Adipocyte (in vitro differentiated cells): Measurements from ENCODE around the gene C20orf144.

Experiments used
- DNase-seq: peaks from one replicate; pipeline ENCODE4 v3.0.0-alpha.2; 2015; ENCODE audit warnings: low read depth
- H3K27me3 ChIP-seq: replicated peaks from 2 replicates; pipeline ENCODE4 v1.7.0; 2013; ENCODE audit warnings: mild to moderate bottlenecking, low read length, moderate library complexity; ENCODE audit not compliant: control insufficient read depth, insufficient read depth
- H3K36me3 ChIP-seq: 2 replicates; pipeline ENCODE4 v1.7.0; 2013; ENCODE audit warnings: low read length, mild to moderate bottlenecking, moderate library complexity; ENCODE audit not compliant: control insufficient read depth, insufficient read depth, severe bottlenecking
- H3K4me1 ChIP-seq: 2 replicates; pipeline ENCODE4 v1.7.0; 2013; ENCODE audit warnings: mild to moderate bottlenecking, low read length, moderate library complexity; ENCODE audit not compliant: control insufficient read depth, insufficient read depth
- H3K4me3 ChIP-seq: 2 replicates; pipeline ENCODE4 v1.7.0; 2013; ENCODE audit warnings: mild to moderate bottlenecking, low read length, moderate library complexity
- H3K9ac ChIP-seq: 2 replicates; pipeline ENCODE4 v1.7.0; 2013; ENCODE audit warnings: mild to moderate bottlenecking, low read length, moderate library complexity
- H3K9me3 ChIP-seq: 2 replicates; pipeline ENCODE4 v1.7.0; 2013; ENCODE audit warnings: mild to moderate bottlenecking, low read length, moderate library complexity; ENCODE audit not compliant: control insufficient read depth

Gene C20orf144

GRCh38 chr20:33667676-33668465, 5.7 kb downstream of the C20orf144 start:
- peaks cover 30% of the 10 kb centered on the region for H3K36me3 ChIP-seq
- peak overlapping the region; percentile 73 for H3K9ac ChIP-seq
- DNase-seq: peak; percentile 92
- H3K9me3 ChIP-seq: no peaks in the 10 kb centered on the region
- peaks cover 45% of the 10 kb centered on the region for H3K4me1 ChIP-seq
- no peaks in the 10 kb centered on the region for H3K27me3 ChIP-seq
- peak overlapping the region; percentile 65 for H3K4me3 ChIP-seq

GRCh38 chr20:33668466-33669155, 6.5 kb downstream of the C20orf144 start:
- H3K27me3 ChIP-seq: no peaks in the 10 kb centered on the region
- H3K9me3 ChIP-seq: no peaks in the 10 kb centered on the region
- peak overlapping the region; percentile 73 for H3K9ac ChIP-seq
- DNase-seq: no peak
- H3K36me3 ChIP-seq: peaks cover 30% of the 10 kb centered on the region
- peak overlapping the region; percentile 65 for H3K4me3 ChIP-seq
- H3K4me1 ChIP-seq: peaks cover 49% of the 10 kb centered on the region

GRCh38 chr20:33669224-33669623, 7.1 kb downstream of the C20orf144 start:
- Histone ChIP-seq H3K4me3 (no peak overlapping the region), H3K9me3 (no peaks in the 10 kb centered on the region), H3K4me1 (peaks cover 43% of the 10 kb centered on the region), H3K27me3 (no peaks in the 10 kb centered on the region), H3K9ac (no peak overlapping the region), H3K36me3 (peaks cover 30% of the 10 kb centered on the region)
- DNase-seq: no peak

- H3K4me3 ChIP-seq: no peak overlapping the region
- no peaks in the 10 kb centered on the region for H3K27me3 ChIP-seq
- H3K9ac ChIP-seq: no peak overlapping the region
- no peaks in the 10 kb centered on the region for H3K9me3 ChIP-seq
- H3K4me1 ChIP-seq: peaks cover 46% of the 10 kb centered on the region
- no peak for DNase-seq
- H3K36me3 ChIP-seq: peaks cover 30% of the 10 kb centered on the region
Observed at GRCh38 chr20:33669873-33670640, 7.9 kb downstream of the C20orf144 start.

GRCh38 chr20:33670715-33671499, 8.8 kb downstream of the C20orf144 start:
- Histone ChIP-seq H3K36me3 (peaks cover 30% of the 10 kb centered on the region), H3K27me3 (no peaks in the 10 kb centered on the region), H3K4me3 (no peak overlapping the region), H3K9ac (no peak overlapping the region), H3K9me3 (no peaks in the 10 kb centered on the region), H3K4me1 (peaks cover 55% of the 10 kb centered on the region)
- DNase-seq: no peak

GRCh38 chr20:33671573-33672288, 9.6 kb downstream of the C20orf144 start:
- Histone ChIP-seq H3K27me3 (no peaks in the 10 kb centered on the region), H3K4me1 (peaks cover 57% of the 10 kb centered on the region), H3K9ac (peak overlapping the region; percentile 93), H3K4me3 (peak overlapping the region; percentile 89), H3K9me3 (no peaks in the 10 kb centered on the region), H3K36me3 (peaks cover 30% of the 10 kb centered on the region)
- no peak for DNase-seq

GRCh38 chr20:33672426-33673113, 10.4 kb downstream of the C20orf144 start:
- H3K4me3 ChIP-seq: peak overlapping the region; percentile 89
- peak overlapping the region; percentile 93 for H3K9ac ChIP-seq
- H3K9me3 ChIP-seq: no peaks in the 10 kb centered on the region
- DNase-seq: no peak
- H3K4me1 ChIP-seq: peaks cover 58% of the 10 kb centered on the region
- H3K36me3 ChIP-seq: peaks cover 30% of the 10 kb centered on the region
- H3K27me3 ChIP-seq: no peaks in the 10 kb centered on the region

GRCh38 chr20:33673114-33673409, 10.9 kb downstream of the C20orf144 start:
- peaks cover 30% of the 10 kb centered on the region for H3K36me3 ChIP-seq
- no peak for DNase-seq
- no peaks in the 10 kb centered on the region for H3K9me3 ChIP-seq
- no peaks in the 10 kb centered on the region for H3K27me3 ChIP-seq
- peak overlapping the region; percentile 89 for H3K4me3 ChIP-seq
- H3K4me1 ChIP-seq: peaks cover 58% of the 10 kb centered on the region
- H3K9ac ChIP-seq: peak overlapping the region; percentile 93

GRCh38 chr20:33673410-33674293, 11.5 kb downstream of the C20orf144 start:
- Histone ChIP-seq H3K27me3 (no peaks in the 10 kb centered on the region), H3K36me3 (peaks cover 26% of the 10 kb centered on the region), H3K9ac (peak overlapping the region; percentile 93), H3K4me1 (peaks cover 58% of the 10 kb centered on the region), H3K9me3 (no peaks in the 10 kb centered on the region), H3K4me3 (peak overlapping the region; percentile 89)
- no peak for DNase-seq
